Mesothelial cell of epicardium (in vitro differentiated cells): ENCODE data around the gene PPFIA3. TPM values are rescaled to one million over a fixed set of nuclear protein-coding genes. Genes with fewer than 3 reads are reported as not detected.

Experiments
- DNase-seq, 2 experiments: peaks; one replicate each; pipeline ENCODE4 v3.0.0; 2021; ENCODE audit warnings: low spot score in 2 of 2; ENCODE audit not compliant: unreplicated experiment in 2 of 2
- H3K27ac Mint-ChIP-seq: 2 replicates; pipeline ENCODE4 v1.8.0; 2021; ENCODE audit warnings: mixed read lengths
- H3K27me3 Mint-ChIP-seq: 2 replicates; pipeline ENCODE4 v1.8.0; 2021; ENCODE audit warnings: low read depth, mixed read lengths
- H3K36me3 Mint-ChIP-seq: 2 replicates; pipeline ENCODE4 v1.8.0; 2021; ENCODE audit warnings: mixed read lengths
- H3K4me1 Mint-ChIP-seq: 2 replicates; pipeline ENCODE4 v1.8.0; 2021; ENCODE audit warnings: mixed read lengths
- H3K4me3 Mint-ChIP-seq: 2 replicates; pipeline ENCODE4 v1.8.0; 2021; ENCODE audit warnings: mild to moderate bottlenecking, moderate library complexity, mixed read lengths
- H3K9me3 Mint-ChIP-seq: 2 replicates; pipeline ENCODE4 v1.8.0; 2021; ENCODE audit warnings: mixed read lengths
- total RNA-seq: library from RNA; stranded (reverse); gene quantifications from 3 replicates; pipeline ENCODE4 v1.2.1, GENCODE V29; 2021
- TF ChIP-seq, protein P1 (sequence below): fragments of 200-600 bp; sonication (generic); IDR thresholded peaks from one replicate; pipeline ENCODE4 v1.5.0; 2021; ENCODE audit warnings: antibody characterized with exemption; ENCODE audit not compliant: unreplicated experiment

The PPFIA3 gene
- total RNA-seq, 1 donor from 2014 or later = 9.9 TPM

DNA sequence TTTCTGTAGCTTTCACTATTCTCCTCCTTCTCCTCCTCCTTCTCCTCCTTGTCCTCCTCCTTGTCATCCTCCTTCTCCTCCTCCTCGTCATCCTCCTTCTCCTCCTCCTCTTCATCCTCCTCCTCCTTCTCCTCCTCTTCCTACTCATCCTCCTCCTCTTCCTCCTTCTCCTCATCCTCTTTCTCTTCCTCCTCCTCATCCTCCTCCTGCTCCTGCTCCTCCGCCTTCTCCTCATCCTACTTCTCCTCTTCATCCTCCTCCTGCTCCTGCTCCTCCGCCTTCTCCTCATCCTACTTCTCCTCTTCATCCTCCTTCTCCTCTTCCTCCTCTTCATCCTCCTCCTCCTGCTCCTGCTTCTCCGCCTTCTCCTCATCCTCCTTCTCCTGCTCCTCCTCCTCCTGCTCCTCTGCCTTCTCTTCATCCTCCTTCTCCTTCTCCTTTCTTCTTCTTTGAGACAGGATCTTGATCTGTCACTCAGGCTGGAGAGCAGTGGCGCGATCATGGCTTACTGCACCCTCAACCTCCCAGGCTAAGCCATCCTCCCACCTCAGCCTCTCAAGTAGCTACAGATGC is 74.6 kb downstream of the PPFIA3 start:
- TF ChIP-seq, protein P1, sequence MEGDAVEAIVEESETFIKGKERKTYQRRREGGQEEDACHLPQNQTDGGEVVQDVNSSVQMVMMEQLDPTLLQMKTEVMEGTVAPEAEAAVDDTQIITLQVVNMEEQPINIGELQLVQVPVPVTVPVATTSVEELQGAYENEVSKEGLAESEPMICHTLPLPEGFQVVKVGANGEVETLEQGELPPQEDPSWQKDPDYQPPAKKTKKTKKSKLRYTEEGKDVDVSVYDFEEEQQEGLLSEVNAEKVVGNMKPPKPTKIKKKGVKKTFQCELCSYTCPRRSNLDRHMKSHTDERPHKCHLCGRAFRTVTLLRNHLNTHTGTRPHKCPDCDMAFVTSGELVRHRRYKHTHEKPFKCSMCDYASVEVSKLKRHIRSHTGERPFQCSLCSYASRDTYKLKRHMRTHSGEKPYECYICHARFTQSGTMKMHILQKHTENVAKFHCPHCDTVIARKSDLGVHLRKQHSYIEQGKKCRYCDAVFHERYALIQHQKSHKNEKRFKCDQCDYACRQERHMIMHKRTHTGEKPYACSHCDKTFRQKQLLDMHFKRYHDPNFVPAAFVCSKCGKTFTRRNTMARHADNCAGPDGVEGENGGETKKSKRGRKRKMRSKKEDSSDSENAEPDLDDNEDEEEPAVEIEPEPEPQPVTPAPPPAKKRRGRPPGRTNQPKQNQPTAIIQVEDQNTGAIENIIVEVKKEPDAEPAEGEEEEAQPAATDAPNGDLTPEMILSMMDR = no peak
- no peaks in the 10 kb centered on the region for H3K9me3 Mint-ChIP-seq
- H3K27ac Mint-ChIP-seq = no peak overlapping the region
- DNase-seq = no peak
- no peaks in the 10 kb centered on the region for H3K27me3 Mint-ChIP-seq
- H3K36me3 Mint-ChIP-seq = peaks cover 28% of the 10 kb centered on the region
- H3K4me1 Mint-ChIP-seq = no peaks in the 10 kb centered on the region
- H3K4me3 Mint-ChIP-seq = no peak overlapping the region

DNA sequence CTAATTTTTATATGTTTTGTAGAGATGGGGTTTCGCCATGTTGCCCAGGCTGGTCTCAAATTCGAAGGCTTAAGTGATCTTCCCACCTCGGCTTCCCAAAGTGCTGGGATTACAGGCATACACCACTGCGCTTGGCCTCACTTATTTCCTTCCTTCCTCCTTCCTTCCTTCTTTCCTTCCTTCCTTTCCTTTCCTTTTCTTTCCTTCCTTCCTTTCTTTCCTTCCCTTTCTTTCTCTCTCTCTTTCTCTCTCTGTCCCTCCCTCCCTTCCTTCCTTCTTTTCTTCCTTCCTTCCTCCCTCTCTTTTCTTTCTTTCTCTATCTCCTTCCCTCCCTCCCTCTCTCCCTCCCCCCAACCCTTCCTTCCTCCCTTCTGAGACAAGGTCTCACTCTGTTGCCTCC is 75.1 kb downstream of the PPFIA3 start:
- no peaks in the 10 kb centered on the region for H3K4me1 Mint-ChIP-seq
- H3K4me3 Mint-ChIP-seq = no peak overlapping the region
- no peak overlapping the region for H3K27ac Mint-ChIP-seq
- peaks cover 24% of the 10 kb centered on the region for H3K36me3 Mint-ChIP-seq
- no peaks in the 10 kb centered on the region for H3K27me3 Mint-ChIP-seq
- TF ChIP-seq, protein P1 = no peak
- no peaks in the 10 kb centered on the region for H3K9me3 Mint-ChIP-seq
- no peak for DNase-seq

DNA sequence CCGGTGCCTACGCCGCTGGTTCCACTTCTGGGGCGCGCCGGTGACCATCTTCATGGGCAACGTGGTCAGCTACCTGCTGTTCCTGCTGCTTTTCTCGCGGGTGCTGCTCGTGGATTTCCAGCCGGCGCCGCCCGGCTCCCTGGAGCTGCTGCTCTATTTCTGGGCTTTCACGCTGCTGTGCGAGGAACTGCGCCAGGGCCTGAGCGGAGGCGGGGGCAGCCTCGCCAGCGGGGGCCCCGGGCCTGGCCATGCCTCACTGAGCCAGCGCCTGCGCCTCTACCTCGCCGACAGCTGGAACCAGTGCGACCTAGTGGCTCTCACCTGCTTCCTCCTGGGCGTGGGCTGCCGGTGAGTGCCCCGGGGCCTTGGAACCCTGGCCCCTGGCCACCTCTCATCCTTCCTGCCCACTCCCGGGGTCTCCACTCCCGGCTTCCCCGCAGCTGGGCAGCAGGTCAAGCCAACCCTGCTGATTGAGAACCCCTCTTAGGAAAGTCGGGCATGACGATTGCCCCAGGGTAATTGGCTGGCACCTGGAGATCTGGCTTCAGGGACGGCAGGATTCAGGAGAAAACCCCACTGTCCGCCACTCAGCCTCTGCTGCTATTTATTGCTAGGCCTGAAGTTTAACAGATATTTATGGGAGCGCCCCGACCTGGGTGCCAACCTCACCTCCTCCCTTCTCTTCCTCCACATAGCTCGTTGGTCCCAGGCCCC is 77.3 kb downstream of the PPFIA3 start:
- no peaks in the 10 kb centered on the region for H3K9me3 Mint-ChIP-seq
- H3K4me3 Mint-ChIP-seq = no peak overlapping the region
- no peaks in the 10 kb centered on the region for H3K4me1 Mint-ChIP-seq
- H3K27ac Mint-ChIP-seq = no peak overlapping the region
- TF ChIP-seq, protein P1 = no peak
- DNase-seq = no peak
- H3K36me3 Mint-ChIP-seq = peaks cover 23% of the 10 kb centered on the region
- H3K27me3 Mint-ChIP-seq = no peaks in the 10 kb centered on the region

DNA sequence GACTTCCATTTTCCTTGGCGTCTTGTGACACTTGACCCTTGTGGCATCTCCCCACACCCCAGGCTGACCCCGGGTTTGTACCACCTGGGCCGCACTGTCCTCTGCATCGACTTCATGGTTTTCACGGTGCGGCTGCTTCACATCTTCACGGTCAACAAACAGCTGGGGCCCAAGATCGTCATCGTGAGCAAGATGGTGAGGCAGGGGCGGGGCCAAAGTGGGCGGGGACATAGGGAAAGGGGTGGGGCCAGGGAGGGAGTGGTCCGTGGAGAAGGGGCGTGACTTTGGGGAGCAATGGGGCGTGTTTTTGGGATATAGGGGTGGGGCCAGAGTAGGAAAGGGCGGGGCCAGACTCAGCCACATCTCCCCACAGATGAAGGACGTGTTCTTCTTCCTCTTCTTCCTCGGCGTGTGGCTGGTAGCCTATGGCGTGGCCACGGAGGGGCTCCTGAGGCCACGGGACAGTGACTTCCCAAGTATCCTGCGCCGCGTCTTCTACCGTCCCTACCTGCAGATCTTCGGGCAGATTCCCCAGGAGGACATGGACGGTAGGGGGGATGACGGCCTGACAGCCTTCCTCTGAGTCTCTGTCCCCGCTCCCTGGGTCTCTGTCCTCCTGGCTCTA is 81.0 kb downstream of the PPFIA3 start:
- Mint-ChIP-seq H3K4me3 (no peak overlapping the region), H3K27me3 (no peaks in the 10 kb centered on the region), H3K27ac (no peak overlapping the region), H3K36me3 (peaks cover 31% of the 10 kb centered on the region), H3K9me3 (no peaks in the 10 kb centered on the region), H3K4me1 (no peaks in the 10 kb centered on the region)
- no peak for DNase-seq
- TF ChIP-seq, protein P1 = no peak

Other genes with a start within 250 kb of the PPFIA3 start
- 158 to 170 TPM (median 158 TPM) in 3 replicates for gene PPP1R15A, start 247.1 kb upstream of the PPFIA3 start, total RNA-seq
- gene TULP2, start 220.8 kb upstream of the PPFIA3 start, total RNA-seq = 0.38 to 1.4 TPM (median 0.84 TPM) in 3 replicates
- gene NUCB1, start 219.2 kb upstream of the PPFIA3 start, total RNA-seq = 152 to 159 TPM (median 159 TPM) in 3 replicates
- 2.3 to 3.5 TPM (median 3.2 TPM) in 3 replicates for gene DHDH, start 185.8 kb upstream of the PPFIA3 start, total RNA-seq
- gene BAX, start 164.7 kb upstream of the PPFIA3 start, total RNA-seq = 119 to 129 TPM (median 119 TPM) in 3 replicates
- 1,022 to 1,078 TPM (median 1,064 TPM) in 3 replicates for gene FTL, start 154.2 kb upstream of the PPFIA3 start, total RNA-seq
- gene GYS1, start 126.2 kb upstream of the PPFIA3 start, total RNA-seq = 53.6 to 60.5 TPM (median 58.8 TPM) in 3 replicates
- gene RUVBL2, start 125.7 kb upstream of the PPFIA3 start, total RNA-seq = 62.2 to 67.5 TPM (median 64.2 TPM) in 3 replicates
- gene LHB, start 102.5 kb upstream of the PPFIA3 start, total RNA-seq = not detected in 3 replicates
- not detected in 3 replicates for gene CGB3, start 95.2 kb upstream of the PPFIA3 start, total RNA-seq
- gene CGB2, start 87.7 kb upstream of the PPFIA3 start, total RNA-seq = 0.71 to 4.7 TPM (median 1.2 TPM) in 3 replicates
- gene CGB1, start 82.6 kb upstream of the PPFIA3 start, total RNA-seq = 2.2 TPM in 1 of 3 replicates, not detected in the others
- gene CGB5, start 75.7 kb upstream of the PPFIA3 start, total RNA-seq = 3.7 to 5.7 TPM (median 5.7 TPM) in 3 replicates
- 0.29 to 0.31 TPM in 2 of 3 replicates, not detected in the other for gene CGB8, start 70.4 kb upstream of the PPFIA3 start, total RNA-seq
- 23.1 to 26.5 TPM (median 25.5 TPM) in 3 replicates for gene CGB7, start 61.8 kb upstream of the PPFIA3 start, total RNA-seq
- gene NTF4, start 54.7 kb upstream of the PPFIA3 start, total RNA-seq = 48.5 to 50.8 TPM (median 49.6 TPM) in 3 replicates
- gene KCNA7, start 46.8 kb upstream of the PPFIA3 start, total RNA-seq = 0.07 TPM in 1 of 3 replicates, not detected in the others
- gene SNRNP70, start 34.1 kb upstream of the PPFIA3 start, total RNA-seq = 393 to 413 TPM (median 403 TPM) in 3 replicates
- 9.6 to 12.8 TPM (median 9.8 TPM) in 3 replicates for gene LIN7B, start 5.2 kb upstream of the PPFIA3 start, total RNA-seq
- 0.94 to 1.6 TPM (median 0.97 TPM) in 3 replicates for gene C19orf73, start 401 bp upstream of the PPFIA3 start, total RNA-seq
- 13.6 to 17.6 TPM (median 14.7 TPM) in 3 replicates for gene HRC, start 35.9 kb downstream of the PPFIA3 start, total RNA-seq
- 45.9 to 58.5 TPM (median 53.5 TPM) in 3 replicates for gene TRPM4, start 38.2 kb downstream of the PPFIA3 start, total RNA-seq
- 5.6 to 6.1 TPM (median 5.8 TPM) in 3 replicates for gene SLC6A16, start 205.6 kb downstream of the PPFIA3 start, total RNA-seq
- gene CD37, start 215.9 kb downstream of the PPFIA3 start, total RNA-seq = not detected in 3 replicates
- gene TEAD2, start 242.9 kb downstream of the PPFIA3 start, total RNA-seq = 168 to 170 TPM (median 169 TPM) in 3 replicates
- gene DKKL1, start 244.3 kb downstream of the PPFIA3 start, total RNA-seq = 8.6 to 9.9 TPM (median 8.7 TPM) in 3 replicates